ENCODE measurements around the gene MEIS2.

The MEIS2 gene

GRCh38 chr15:36879568-36880222 is 220.7 kb downstream of the MEIS2 start:
- no peak for DNase-seq (ENCODE audit: low read depth in 2 of 2)

- DNase-seq (ENCODE audit: low read depth in 2 of 2): no peak
These were observed 221.6 kb downstream of the MEIS2 start for GRCh38 chr15:36878684-36879262.

GRCh38 chr15:36877796-36878683 is 222.3 kb downstream of the MEIS2 start:
- DNase-seq (ENCODE audit: low read depth in 2 of 2): no peak

- DNase-seq (ENCODE audit: low read depth in 2 of 2): no peak
These were observed 223.1 kb downstream of the MEIS2 start for GRCh38 chr15:36877294-36877693.

GRCh38 chr15:36875740-36876334 is 224.5 kb downstream of the MEIS2 start:
- DNase-seq (ENCODE audit: low read depth in 2 of 2): no peak

- DNase-seq (ENCODE audit: low read depth in 2 of 2): no peak
These were observed 225.4 kb downstream of the MEIS2 start for GRCh38 chr15:36874930-36875329.

GRCh38 chr15:36867436-36867835 is 232.9 kb downstream of the MEIS2 start:
- DNase-seq (ENCODE audit: low read depth in 2 of 2): no peak

GRCh38 chr15:36866896-36867295 is 233.5 kb downstream of the MEIS2 start:
- no peak for DNase-seq (ENCODE audit: low read depth in 2 of 2)

- DNase-seq (ENCODE audit: low read depth in 2 of 2): no peak
These were observed 236.8 kb downstream of the MEIS2 start for GRCh38 chr15:36863570-36863969.

GRCh38 chr15:36860792-36861191 is 239.6 kb downstream of the MEIS2 start:
- DNase-seq (ENCODE audit: low read depth in 2 of 2): no peak

- no peak for DNase-seq (ENCODE audit: low read depth in 2 of 2)
These were observed 241.9 kb downstream of the MEIS2 start for GRCh38 chr15:36858423-36858822.

GRCh38 chr15:36856339-36856973 is 243.9 kb downstream of the MEIS2 start:
- no peak for DNase-seq (ENCODE audit: low read depth in 2 of 2)

- no peak for DNase-seq (ENCODE audit: low read depth in 2 of 2)
These were observed 249.5 kb downstream of the MEIS2 start for GRCh38 chr15:36850864-36851263.

GRCh38 chr15:36845270-36845669 is 255.1 kb downstream of the MEIS2 start:
- DNase-seq (ENCODE audit: low read depth in 2 of 2): no peak

- DNase-seq (ENCODE audit: low read depth in 2 of 2): no peak
These were observed 255.8 kb downstream of the MEIS2 start for GRCh38 chr15:36844534-36844998.

GRCh38 chr15:36843822-36844221 is 256.5 kb downstream of the MEIS2 start:
- DNase-seq (ENCODE audit: low read depth in 2 of 2): no peak

GRCh38 chr15:36841193-36841592 is 259.2 kb downstream of the MEIS2 start:
- DNase-seq (ENCODE audit: low read depth in 2 of 2): no peak
